GM12892 (cell line): ENCODE results near the gene SRPX.

Source experiments
- POLR2A ChIP-seq: IDR thresholded peaks from 2 replicates; pipeline ENCODE4 v1.6.1; 2011; ENCODE audit warnings: low read depth, low read length, control low read depth
- POLR2AphosphoS5 ChIP-seq: IDR thresholded peaks from 2 replicates; pipeline ENCODE4 v1.6.1; 2011; ENCODE audit warnings: low read depth, low read length, control low read depth
- TAF1 ChIP-seq: IDR thresholded peaks from 2 replicates; pipeline ENCODE4 v1.6.1; 2011; ENCODE audit warnings: low read depth, mild to moderate bottlenecking, control low read depth, low read length, borderline replicate concordance

GRCh38 chrX:38108364-38108763 lies 112.3 kb downstream of the SRPX start:
- TF ChIP-seq POLR2A, result no peak
- TF ChIP-seq POLR2AphosphoS5, result no peak
- no peak for TF ChIP-seq TAF1
